K562 (cell line): ENCODE measurements around the gene ABLIM2. TPM values are rescaled to one million over a fixed set of nuclear protein-coding genes. Genes with fewer than 3 reads are reported as not detected.

ENCODE experiments used
- ATAC-seq: fragments of 200-7000 bp; cut with Tn5 transposase; 3 replicates; pipeline ENCODE4 v1.9.1; 2020; ENCODE audit warnings: moderate library complexity
- BruUV-seq: library from RNA; stranded (reverse); fragments of 400-500 nt; replicated peaks from 2 replicates; lab custom pipeline; 2021; lab: Mats Ljungman, UMichigan
- CTCF ChIA-PET: fragments of 300-600 bp; formaldehyde crosslinking; extraction: SDS; loops from one replicate; lab custom pipeline; 2021; ENCODE audit warnings: low intra/inter-chr PET ratio; lab: Yijun Ruan, JAX
- POLR2A ChIA-PET: fragments of 300-600, 350-650 bp; sonication (Branson Sonifier 250); formaldehyde crosslinking; extraction: SDS; loops from one replicate; lab custom pipeline; 2021; ENCODE audit warnings: antibody characterized with exemption, inconsistent platforms; lab: Yijun Ruan, JAX
- DNase-seq, 4 experiments: peaks; one replicate each; pipeline versions ENCODE4 v3.0.0 to v3.0.0-alpha.2; 2011 to 2018; ENCODE audit warnings: low spot score in 3 of 4, mixed read lengths in 3 of 4; ENCODE audit errors: extremely low read depth in 1 of 4
- FAIRE-seq: peaks from 2 replicates; lab custom pipeline; 2011; peaks lifted over from hg19 to GRCh38; lab: Jason Lieb, UNC
- H2AFZ ChIP-seq: 2 replicates; pipeline ENCODE4 v1.6.0; 2011; ENCODE audit warnings: low read depth, low read length, control low read depth, inconsistent platforms
- H3K27ac ChIP-seq: fragments of 200-600 bp; 3 replicates; pipeline ENCODE4 v1.8.0; 2011; ENCODE audit warnings: low read depth, mild to moderate bottlenecking, control low read depth, inconsistent platforms, low read length, moderate library complexity, mixed read lengths; ENCODE audit errors: extremely low read depth
- H3K27me3 ChIP-seq, 2 experiments: fragments of 300-600 bp in 1 of 2; 2 replicates in 1 of 2; 3 replicates in 1 of 2; pipeline versions ENCODE4 v1.6.0 to v1.8.0; 2011; ENCODE audit warnings: inconsistent platforms in 2 of 2, low read length in 2 of 2, mild to moderate bottlenecking in 1 of 2, mixed read lengths in 1 of 2, moderate library complexity in 1 of 2; ENCODE audit not compliant: control insufficient read depth in 2 of 2, insufficient read depth in 2 of 2
- H3K36me3 ChIP-seq: fragments of 300-600 bp; 3 replicates; pipeline ENCODE4 v1.8.0; 2011; ENCODE audit warnings: mild to moderate bottlenecking, low read length, inconsistent platforms; ENCODE audit not compliant: control insufficient read depth, insufficient read depth
- H3K4me1 ChIP-seq, 2 experiments: fragments of 200-600 bp in 1 of 2; replicated peaks in 1 of 2; 2 replicates in 1 of 2; 3 replicates in 1 of 2; pipeline versions ENCODE4 v1.5.1 to v1.8.0; 2011; ENCODE audit warnings: inconsistent platforms in 2 of 2, low read length in 2 of 2, mild to moderate bottlenecking in 1 of 2, mixed read lengths in 1 of 2, moderate library complexity in 1 of 2; ENCODE audit not compliant: control insufficient read depth in 2 of 2, insufficient read depth in 2 of 2
- H3K4me2 ChIP-seq: 2 replicates; pipeline ENCODE4 v1.6.1; 2011; ENCODE audit warnings: low read length, control low read depth, inconsistent platforms, mixed read lengths; ENCODE audit not compliant: insufficient read depth
- H3K4me3 ChIP-seq: fragments of 200-600 bp; sonication (generic), shearing (Covaris generic); 2 replicates; pipeline ENCODE4 v1.5.1; 2016; ENCODE audit warnings: control low read depth, inconsistent platforms
- H3K79me2 ChIP-seq: fragments of 200-600 bp; 3 replicates; pipeline ENCODE4 v1.8.0; 2011; ENCODE audit warnings: low read length, inconsistent platforms; ENCODE audit not compliant: control insufficient read depth, insufficient read depth
- H3K9ac ChIP-seq, 2 experiments: 2 replicates each; pipeline versions ENCODE4 v1.6.0 to v1.6.1; 2011; ENCODE audit warnings: low read depth in 2 of 2, low read length in 2 of 2, control low read depth in 1 of 2, inconsistent platforms in 1 of 2, mild to moderate bottlenecking in 1 of 2, mixed read lengths in 1 of 2; ENCODE audit not compliant: insufficient read depth in 1 of 2
- H3K9me1 ChIP-seq: one replicate; pipeline ENCODE4 v1.6.0; 2011; ENCODE audit warnings: inconsistent platforms, mild to moderate bottlenecking, low read length, moderate library complexity; ENCODE audit not compliant: control insufficient read depth, insufficient read depth
- H3K9me3 ChIP-seq: replicated peaks from 2 replicates; pipeline ENCODE4 v1.5.1; 2011; ENCODE audit warnings: low read depth, low read length, inconsistent platforms; ENCODE audit not compliant: control insufficient read depth, insufficient read depth
- H4K20me1 ChIP-seq: replicated peaks from 2 replicates; pipeline ENCODE4 v1.6.1; 2011; ENCODE audit warnings: low read length, inconsistent platforms, mixed read lengths; ENCODE audit not compliant: control insufficient read depth, insufficient read depth
- BRD4 ChIP-seq: fragments of 200-600 bp; sonication (generic); IDR thresholded peaks from 2 replicates; pipeline ENCODE4 v1.6.1; 2017; ENCODE audit warnings: inconsistent platforms
- CEBPG ChIP-seq, 3 experiments: fragments of 200-800 bp in 1 of 3; sonication (Bioruptor generic) in 1 of 3; sonication (generic) in 1 of 3; formaldehyde crosslinking in 1 of 3; IDR thresholded peaks in 2 of 3; conservative IDR thresholded peaks in 1 of 3; 2 replicates each; pipeline versions ENCODE4 v1.6.1 to v1.8.0; 2016 to 2022; ENCODE audit warnings: missing compliant biosample characterization in 2 of 3, missing genetic modification characterization in 2 of 3, mild to moderate bottlenecking in 1 of 3, missing genetic modification reagents in 1 of 3
- KDM2B ChIP-seq: fragments of 250-450 bp; sonication (Bioruptor Pico); IDR thresholded peaks from 2 replicates; pipeline ENCODE4 v1.8.0; 2021; ENCODE audit warnings: mild to moderate bottlenecking, moderate library complexity
- NCOA2 ChIP-seq, 2 experiments: fragments of 450-650 bp; IDR thresholded peaks; 2 replicates each; pipeline ENCODE4 v1.6.1; 2018; ENCODE audit warnings: mild to moderate bottlenecking in 2 of 2, moderate library complexity in 1 of 2; ENCODE audit not compliant: partially characterized antibody in 2 of 2
- NR1H2 ChIP-seq: sonication (generic); formaldehyde crosslinking; IDR thresholded peaks from 2 replicates; pipeline ENCODE4 v1.4.0; 2020; ENCODE audit warnings: mild to moderate bottlenecking, missing genetic modification reagents
- NRF1 ChIP-seq, 2 experiments: fragments of 450-650 bp; IDR thresholded peaks in 1 of 2; conservative IDR thresholded peaks in 1 of 2; 2 replicates each; pipeline ENCODE4 v1.6.1; 2014; ENCODE audit warnings: mild to moderate bottlenecking in 2 of 2
- RAD21 ChIP-seq, 2 experiments: fragments of 250-450 bp in 1 of 2; fragments of 450-650 bp in 1 of 2; sonication (Bioruptor Pico) in 1 of 2; formaldehyde crosslinking in 1 of 2; IDR thresholded peaks in 1 of 2; conservative IDR thresholded peaks in 1 of 2; 2 replicates each; pipeline versions ENCODE4 v1.4.0 to v1.8.0; 2020 to 2022; ENCODE audit warnings: mild to moderate bottlenecking in 2 of 2, moderate library complexity in 1 of 2
- RB1 ChIP-seq: fragments of 450-650 bp; IDR thresholded peaks from 2 replicates; pipeline ENCODE4 v1.6.1; 2017; ENCODE audit warnings: low read depth, mild to moderate bottlenecking
- SIX5 ChIP-seq, 2 experiments: IDR thresholded peaks; 2 replicates each; pipeline ENCODE4 v1.6.1; 2011; ENCODE audit warnings: low read length in 2 of 2, borderline replicate concordance in 1 of 2, low read depth in 1 of 2, mild to moderate bottlenecking in 1 of 2, moderate library complexity in 1 of 2; ENCODE audit not compliant: insufficient read depth in 1 of 2
- TAF9B ChIP-seq: fragments of 450-650 bp; IDR thresholded peaks from 2 replicates; pipeline ENCODE4 v1.6.1; 2018; ENCODE audit warnings: mild to moderate bottlenecking; ENCODE audit not compliant: partially characterized antibody
- TEAD2 ChIP-seq: fragments of 450-650 bp; IDR thresholded peaks from 2 replicates; pipeline ENCODE4 v1.6.1; 2016; ENCODE audit warnings: missing genetic modification characterization, control low read depth, missing compliant biosample characterization
- TFE3 ChIP-seq: fragments of 450-650 bp; formaldehyde crosslinking; IDR thresholded peaks from 2 replicates; pipeline ENCODE4 v1.4.0; 2020; ENCODE audit warnings: mild to moderate bottlenecking, mixed read lengths
- ZBTB12 ChIP-seq: fragments of 250-450 bp; sonication (Bioruptor Pico); IDR thresholded peaks from 2 replicates; pipeline ENCODE4 v1.4.0; 2020
- ZNF586 ChIP-seq: fragments of 450-650 bp; formaldehyde crosslinking; conservative IDR thresholded peaks from 2 replicates; pipeline ENCODE4 v1.4.0; 2020; ENCODE audit warnings: mild to moderate bottlenecking, moderate library complexity
- ZNF766 ChIP-seq: fragments of 200-800 bp; sonication (Bioruptor generic); conservative IDR thresholded peaks from 2 replicates; pipeline ENCODE4 v1.6.1; 2016; ENCODE audit warnings: missing genetic modification characterization, missing compliant biosample characterization
- WGBS: fragments of 100-300 bp; shearing (Covaris generic); methylation state at CpG from one replicate; pipeline ENCODE4 v1.1.6; 2016; ENCODE audit warnings: low coverage, mixed read lengths; ENCODE audit not compliant: insufficient coverage; ENCODE audit errors: missing lambda C conversion rate; 5-methylcytosine and 5-hydroxymethylcytosine counted together
- in situ Hi-C: fragments of 300-500 bp; cut with MboI; formaldehyde crosslinking; loops from 4 replicates; pipeline ENCODE4 v1.15.0; 2018; ENCODE audit warnings: inconsistent platforms, mixed read lengths
- intact Hi-C: fragments of 100-400 bp; cut with micrococcal nuclease; formaldehyde crosslinking; loops from 2 replicates; pipeline ENCODE4 v1.14.2; 2022
- polyA plus RNA-seq, 8 experiments: library from polyadenylated mRNA; depleted of rRNA in 4 of 8; stranded (reverse) in 5 of 8; unstranded in 3 of 8; fragments of >200 nt; fragmentation: Nextera tagmentation in 2 of 8; fragmentation: Illumina TruSeq in 1 of 8; extraction: Ambion mirVana in 2 of 8; extraction: Trizol in 1 of 8; gene quantifications; 2 replicates each; pipeline versions ENCODE4 v1.2.1 to v1.2.3, GENCODE V29; 2011 to 2014; ENCODE audit warnings: inconsistent platforms in 1 of 8, missing spikeins in 1 of 8
- total RNA-seq, 7 experiments: library from RNA; depleted of rRNA in 6 of 7; stranded (reverse); fragments of >200 nt in 6 of 7; fragmentation: Illumina TruSeq in 2 of 7; extraction: Trizol in 2 of 7; gene quantifications; 2 replicates each; pipeline versions ENCODE4 v1.2.1 to v1.2.3, GENCODE V29; 2011 to 2021; ENCODE audit warnings: low replicate concordance in 1 of 7
- TF ChIP-seq, protein P1 (sequence below): sonication (generic); formaldehyde crosslinking; IDR thresholded peaks from 2 replicates; pipeline ENCODE4 v1.8.0; 2022; ENCODE audit warnings: missing genetic modification reagents, mild to moderate bottlenecking, borderline replicate concordance

ABLIM2 gene
- total and polyA plus RNA-seq, 9 of the 15 experiments (the other 6 are each of a cell fraction or from before 2014, with no cell fraction given): not detected

- ATAC-seq (no peak), FAIRE-seq (no peak), DNase-seq (no peak)
- H3K9me3 ChIP-seq: no peaks in the 10 kb centered on the region
- H3K4me1 ChIP-seq: peaks cover 0 to 5% of the 10 kb centered on the region in 2 experiments; a peak in 1 of 5 replicates
- peaks cover 27% of the 10 kb centered on the region; the same call in 1 of the 2 replicates for H4K20me1 ChIP-seq
- in situ Hi-C loops: no loop called here
- no peaks in the 10 kb centered on the region for H3K9me1 ChIP-seq
- H3K4me2 ChIP-seq: no peak overlapping the region
- CTCF ChIA-PET: no interaction called here
- no peaks in the 10 kb centered on the region for H3K36me3 ChIP-seq
- intact Hi-C loops: no loop called here
- no peak for TF ChIP-seq TEAD2 (tag)
- no peak for TF ChIP-seq ZNF766
- no peak for TF ChIP-seq NCOA2 (IDR thresholded peaks at IDR 0.05; ENCODE audit: partially characterized antibody in 2 of 2)
- no peak for TF ChIP-seq SIX5 (IDR thresholded peaks at IDR 0.05; ENCODE audit: borderline replicate concordance in 1 of 2, insufficient read depth in 1 of 2, low read depth in 1 of 2, low read length in 2 of 2)
- TF ChIP-seq TAF9B: no peak
- TF ChIP-seq, protein P1, sequence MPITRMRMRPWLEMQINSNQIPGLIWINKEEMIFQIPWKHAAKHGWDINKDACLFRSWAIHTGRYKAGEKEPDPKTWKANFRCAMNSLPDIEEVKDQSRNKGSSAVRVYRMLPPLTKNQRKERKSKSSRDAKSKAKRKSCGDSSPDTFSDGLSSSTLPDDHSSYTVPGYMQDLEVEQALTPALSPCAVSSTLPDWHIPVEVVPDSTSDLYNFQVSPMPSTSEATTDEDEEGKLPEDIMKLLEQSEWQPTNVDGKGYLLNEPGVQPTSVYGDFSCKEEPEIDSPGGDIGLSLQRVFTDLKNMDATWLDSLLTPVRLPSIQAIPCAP (CRISPR knock-in tag): no peak
- no peak for TF ChIP-seq RAD21 (CRISPR knock-in tag; conservative IDR thresholded peaks at IDR 0.05 in 1 of 2, IDR thresholded peaks at IDR 0.05 in 1 of 2)
- TF ChIP-seq CEBPG (CRISPR knock-in tag; IDR thresholded peaks at IDR 0.05): no peak
- TF ChIP-seq CEBPG (tag; conservative IDR thresholded peaks at IDR 0.05 in 1 of 2, IDR thresholded peaks at IDR 0.05 in 1 of 2): no peak
- TF ChIP-seq BRD4: no peak
- TF ChIP-seq NRF1 (conservative IDR thresholded peaks at IDR 0.05 in 1 of 2, IDR thresholded peaks at IDR 0.05 in 1 of 2): no peak
- no peak for TF ChIP-seq RB1
- no peak for TF ChIP-seq ZNF586 (CRISPR knock-in tag)
- TF ChIP-seq ZBTB12 (CRISPR knock-in tag): no peak
- no peak for TF ChIP-seq NR1H2 (CRISPR knock-in tag)
- TF ChIP-seq TFE3 (CRISPR knock-in tag): no peak
- TF ChIP-seq KDM2B (CRISPR knock-in tag): no peak
- POLR2A ChIA-PET: interaction anchor here (0.7 kb wide), 2 partner anchors 27 to 1234 kb away, joined by 3 read pairs; no protein-coding TSS in a partner anchor
- peaks cover 17 to 72% of the 10 kb centered on the region in 2 experiments; a peak in 4 of 5 replicates for H3K27me3 ChIP-seq
- no peak overlapping the region for H2AFZ ChIP-seq
- no peak overlapping the region for H3K9ac ChIP-seq
- no TSS peak for BruUV-seq
- H3K4me3 ChIP-seq: no peak overlapping the region
- no peak overlapping the region for H3K27ac ChIP-seq
- no peaks in the 10 kb centered on the region for H3K79me2 ChIP-seq
- 1% methylated on average over 11 of the region's 15 CpGs for WGBS
Observed at GRCh38 chr4:8151165-8151650, 7.4 kb downstream of the ABLIM2 start.
